Heart left ventricle (tissue), 16 donors: ENCODE results near the gene RMND5A. TPM values are rescaled to one million over a fixed set of nuclear protein-coding genes. Genes with fewer than 3 reads are reported as not detected.

Experiments
- ATAC-seq, 4 donors: fragments of 200-7000 bp; cut with Tn5 transposase; one replicate each; pipeline ENCODE4 v1.9.1; 2020 to 2022; ENCODE audit warnings: moderate library complexity in 4 of 4, mild to moderate bottlenecking in 3 of 4, moderate number of reproducible peaks in 1 of 4
- DNase-seq, 5 donors: peaks; one replicate each; pipeline ENCODE4 v3.0.0-alpha.2; 2020
- H3K27ac ChIP-seq, 12 donors: fragments of 200-600 bp; sonication (generic) in 4 of 12; one replicate each; pipeline versions ENCODE4 v1.5.0 to v1.8.0; 2016 to 2022; ENCODE audit warnings: mild to moderate bottlenecking in 2 of 12
- H3K27me3 ChIP-seq, 9 donors: fragments of 200-600 bp; sonication (generic) in 2 of 9; one replicate each; pipeline versions ENCODE4 v1.5.1 to v1.8.0; 2016 to 2022; ENCODE audit warnings: mild to moderate bottlenecking in 3 of 9
- H3K36me3 ChIP-seq, 9 donors: fragments of 200-600 bp; sonication (generic) in 2 of 9; one replicate each; pipeline versions ENCODE4 v1.5.0 to v1.8.0; 2018 to 2022; ENCODE audit warnings: mild to moderate bottlenecking in 2 of 9
- H3K4me1 ChIP-seq, 12 donors: fragments of 200-600 bp; sonication (generic) in 4 of 12; one replicate each; pipeline versions ENCODE4 v1.5.0 to v1.8.0; 2016 to 2022; ENCODE audit warnings: mild to moderate bottlenecking in 3 of 12
- H3K4me3 ChIP-seq, 12 donors: fragments of 200-600 bp; sonication (generic) in 4 of 12; one replicate each; pipeline versions ENCODE4 v1.5.0 to v1.8.0; 2017 to 2022; ENCODE audit warnings: mild to moderate bottlenecking in 9 of 12, moderate library complexity in 4 of 12
- H3K9me3 ChIP-seq, 12 donors: fragments of 200-600 bp; sonication (generic) in 4 of 12; one replicate each; pipeline versions ENCODE4 v1.5.0 to v1.8.0; 2016 to 2022; ENCODE audit warnings: mild to moderate bottlenecking in 1 of 12
- CTCF ChIP-seq, 12 donors: fragments of 200-600 bp; sonication (generic) in 4 of 12; IDR thresholded peaks; one replicate each; pipeline versions ENCODE4 v1.5.0 to v1.8.0; 2018 to 2022; ENCODE audit warnings: antibody characterized with exemption in 12 of 12, mild to moderate bottlenecking in 5 of 12
- POLR2A ChIP-seq, 2 donors: fragments of 450-650 bp; IDR thresholded peaks; one replicate each; pipeline ENCODE4 v1.6.1; 2017; ENCODE audit warnings: antibody characterized with exemption in 2 of 2, mild to moderate bottlenecking in 2 of 2, moderate library complexity in 2 of 2
- WGBS, 4 donors: extraction: QIAGEN DNeasy Blood & Tissue Kit in 2 of 4; methylation state at CpG; one replicate each; pipeline versions ENCODE4 v1.1.5 to v1.1.7; 2013 to 2018; 5-methylcytosine and 5-hydroxymethylcytosine counted together
- intact Hi-C, 10 donors: fragments of 100-400 bp; cut with DNase I; formaldehyde crosslinking; loops; one replicate each; pipeline versions ENCODE4 v1.11.1 to v1.14.2; 2022
- polyA plus RNA-seq, 2 donors: library from polyadenylated mRNA; stranded (reverse); fragments of 200-250 nt; gene quantifications; one replicate each; pipeline ENCODE4 v1.2.3, GENCODE V29; 2013
- total RNA-seq, 9 donors: library from RNA; depleted of rRNA in 2 of 9; stranded (reverse); fragments of >200 nt in 2 of 9; fragmentation: NEBNext Ultra II Directional in 3 of 9; extraction: Animal tissue kit (Norgen Biotek cat#: 25700) in 3 of 9; gene quantifications; one replicate each; pipeline versions ENCODE4 v1.1.0 to v1.2.4, GENCODE V29; 2016 to 2023
- donor health status: ischemic (EF 13 %, LVEDD 7.1; RV severe dilation, severe dysfunction).
- donor health status: healthy with polysubstance abuse.
- donor health status: DM: no; HTN: yes; CAD: no.
- donor health status: DM: no; HTN: no; CAD: no.
- donor health status: ischemic (EF 25% LVEDD 6.9; RV normal size, moderate dysfunction).
- donor health status: ischemic (EF 25% LVEDD 5.7; RV mildly dilated, moderate dysfunction).
- donor health status: healthy.
- donor health status: DM: yes; HTN: yes; CAD: no.
- donor health status: ischemic (EF 35%, LVEDD 5.7; RV mildly dilated, moderate dysfunction).
- donor health status: nonischemic (EF 11% LVEDD 7.7; RV severe dilation, severe dysfunction).
- donor health status: DM: yes; HTN: yes; CAD: no.
- donor health status: PGD.
- donor health status: ischemic (EF 29% LVEDD 5.4; RV normal size, mild dysfunction).
- donor health status: nonischemic (EF 23%, LVEDD 6.1; RV moderate dilation, normal function).

RMND5A gene
- total and polyA plus RNA-seq, 11 donors = 29.9 to 148 (median 90.7) TPM

DNA sequence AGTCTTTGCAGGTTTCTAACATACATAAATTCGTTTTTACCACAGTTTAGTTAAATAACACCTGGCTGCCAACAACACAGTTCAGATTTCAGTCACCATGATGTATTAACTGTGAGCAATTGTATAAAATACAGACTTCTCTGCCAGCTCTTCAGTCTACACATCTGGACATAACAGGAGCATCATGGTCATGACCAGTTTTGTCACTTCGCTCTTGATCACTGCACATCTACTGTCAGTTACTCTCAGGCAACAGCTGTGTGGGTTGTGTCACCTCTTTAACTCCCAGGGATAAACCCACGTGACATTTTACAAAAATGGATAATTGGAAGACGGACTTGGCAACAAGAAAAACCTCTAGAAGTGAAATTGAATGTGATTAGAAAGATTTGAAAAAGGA lies 40.3 kb downstream of the RMND5A start:
- Histone ChIP-seq H3K36me3 (peaks cover 0 to 29% (median 14%) of the 10 kb centered on the region in 9 donors), H3K4me3 (no peak overlapping the region), H3K27me3 (no peaks in the 10 kb centered on the region), H3K27ac (no peak overlapping the region), H3K4me1 (peaks cover 0 to 32% (median 16%) of the 10 kb centered on the region in 12 donors), H3K9me3 (no peaks in the 10 kb centered on the region)
- DNase-seq (no peak), ATAC-seq (no peak)
- TF ChIP-seq CTCF (IDR thresholded peaks at IDR 0.05) (no peak), POLR2A (IDR thresholded peaks at IDR 0.05) (no peak)
- intact Hi-C loops = loop anchor here in 2 of 10 donors (5.0 kb wide), 1 partner anchor 138 kb away; the partner anchor contains the start of gene RNF103 (in 2 of the 2)
- WGBS, 4 donors = 74 to 84% (median 82%) methylated on average over 4 of the region's 4 CpGs

GRCh38 chr2:86764661-86765309 lies 44.7 kb downstream of the RMND5A start:
- no peaks in the 10 kb centered on the region for H3K9me3 ChIP-seq
- H3K36me3 ChIP-seq = peaks cover 0 to 53% (median 48%) of the 10 kb centered on the region in 9 donors
- DNase-seq (no peak), ATAC-seq (peak in 3 of 4 donors; percentile 42 to 49 (median 42))
- intact Hi-C loops = loop anchor here in 2 of 10 donors (5.0 kb wide), 1 partner anchor 142 kb away; the partner anchor contains the start of gene RNF103 (in 2 of the 2)
- H3K4me3 ChIP-seq = no peak overlapping the region
- no peak for TF ChIP-seq POLR2A (IDR thresholded peaks at IDR 0.05)
- TF ChIP-seq CTCF (IDR thresholded peaks at IDR 0.05) = peak; percentile 47 to 76 (median 66)
- H3K27ac ChIP-seq = no peak overlapping the region
- H3K27me3 ChIP-seq = no peaks in the 10 kb centered on the region
- 60 to 73% (median 62%) methylated on average over 4 of the region's 4 CpGs for WGBS, 4 donors
- H3K4me1 ChIP-seq = peaks cover 0 to 48% (median 21%) of the 10 kb centered on the region in 12 donors

- no peak for DNase-seq
- Histone ChIP-seq H3K4me1 (peaks cover 0 to 48% (median 21%) of the 10 kb centered on the region in 12 donors), H3K36me3 (peaks cover 0 to 53% (median 50%) of the 10 kb centered on the region in 9 donors), H3K27ac (no peak overlapping the region), H3K9me3 (no peaks in the 10 kb centered on the region), H3K27me3 (no peaks in the 10 kb centered on the region), H3K4me3 (no peak overlapping the region)
- intact Hi-C loops = no loop called here
- ATAC-seq = no peak
- no peak for TF ChIP-seq CTCF (IDR thresholded peaks at IDR 0.05)
- no peak for TF ChIP-seq POLR2A (IDR thresholded peaks at IDR 0.05)
- 39 to 57% (median 44%) methylated on average over 1 of the region's 1 CpG for WGBS, 4 donors
These were observed 45.2 kb downstream of the RMND5A start for GRCh38 chr2:86765310-86765695.

DNA sequence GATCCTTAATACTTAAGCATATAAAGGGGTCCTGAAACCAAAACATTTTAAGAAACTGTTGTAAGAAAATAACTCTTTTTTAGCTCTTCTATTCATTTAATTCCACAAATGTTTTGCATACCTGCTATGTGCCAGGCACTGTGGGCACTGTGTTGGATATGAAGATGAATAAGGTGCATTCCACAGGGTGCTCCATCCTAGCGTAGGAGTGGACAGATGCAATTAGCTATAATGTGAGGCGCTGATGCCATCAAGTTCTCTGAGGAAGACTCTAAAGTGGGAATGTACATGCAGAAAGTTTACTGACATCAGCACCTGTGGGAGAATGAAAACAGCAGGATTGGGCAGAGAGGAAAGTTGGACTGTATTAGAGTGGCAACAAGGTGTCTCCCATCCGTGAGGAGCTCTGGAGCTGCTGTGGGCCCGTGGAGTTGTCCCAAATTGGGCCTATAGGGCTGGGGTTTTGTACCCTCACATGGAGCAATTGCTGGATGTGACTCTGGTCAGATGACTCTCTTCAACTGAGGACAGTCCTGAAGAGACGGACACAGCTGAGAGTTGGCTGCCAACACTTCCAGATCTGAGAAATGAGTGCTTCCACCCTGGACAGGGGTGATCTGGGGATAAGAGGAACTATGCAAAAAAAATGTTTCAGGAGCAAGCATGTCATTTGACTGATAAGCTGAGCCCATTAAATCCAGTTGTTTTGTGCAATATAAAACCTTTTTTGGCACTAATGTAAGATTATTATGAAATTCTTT lies 48.3 kb downstream of the RMND5A start:
- Histone ChIP-seq H3K9me3 (no peaks in the 10 kb centered on the region), H3K36me3 (peaks cover 0 to 81% (median 77%) of the 10 kb centered on the region in 9 donors), H3K4me1 (peaks cover 0 to 38% (median 13%) of the 10 kb centered on the region in 12 donors), H3K27me3 (no peaks in the 10 kb centered on the region), H3K4me3 (no peak overlapping the region), H3K27ac (no peak overlapping the region)
- 52 to 68% (median 57%) methylated on average over 5 of the region's 5 CpGs for WGBS, 4 donors
- intact Hi-C loops = no loop called here
- ATAC-seq = peak; percentile 37 to 71 (median 61)
- TF ChIP-seq CTCF (IDR thresholded peaks at IDR 0.05) = no peak
- DNase-seq = no peak
